Tibial nerve (tissue), 4 donors: ENCODE measurements around the gene KIF3C.

Source experiments
- CTCF ChIP-seq, 5 experiments: fragments of 200-600 bp in 3 of 5; fragments of 450-650 bp in 2 of 5; sonication (generic) in 3 of 5; IDR thresholded peaks; one replicate each; pipeline ENCODE4 v1.5.1; 2016 to 2019; ENCODE audit warnings: antibody characterized with exemption in 5 of 5, mild to moderate bottlenecking in 3 of 5, moderate library complexity in 2 of 5
- EP300 ChIP-seq, 2 donors: sonication (generic); formaldehyde crosslinking; IDR thresholded peaks; one replicate each; pipeline ENCODE4 v1.6.1; 2017; ENCODE audit warnings: antibody characterized with exemption in 2 of 2, mild to moderate bottlenecking in 1 of 2
- POLR2A ChIP-seq, 2 donors: fragments of 450-650 bp; IDR thresholded peaks; one replicate each; pipeline ENCODE4 v1.6.1; 2017; ENCODE audit warnings: antibody characterized with exemption in 2 of 2, mild to moderate bottlenecking in 2 of 2, moderate library complexity in 2 of 2

- no peak for TF ChIP-seq POLR2A (IDR thresholded peaks at IDR 0.05)
- TF ChIP-seq CTCF (IDR thresholded peaks at IDR 0.05), result no peak
- no peak for TF ChIP-seq EP300 (IDR thresholded peaks at IDR 0.05)
Observed at GRCh38 chr2:25922501-25922900, 59.8 kb downstream of the KIF3C start.
